Smooth muscle cell (in vitro differentiated cells): ENCODE data around the gene RAB7A. TPM values are rescaled to one million over a fixed set of nuclear protein-coding genes. Genes with fewer than 3 reads are reported as not detected.

Source experiments
- DNase-seq: peaks from one replicate; lab custom pipeline; 2025; ENCODE audit not compliant: unreplicated experiment; lab: John Stamatoyannopoulos, UW
- H2AFZ ChIP-seq: fragments of 200-600 bp; sonication (generic); 2 replicates; pipeline ENCODE4 v1.6.0; 2016; ENCODE audit warnings: antibody characterized with exemption, low read depth, mild to moderate bottlenecking
- H3F3A ChIP-seq: fragments of 200-600 bp; sonication (generic); 2 replicates; pipeline ENCODE4 v1.6.0; 2017; ENCODE audit warnings: antibody characterized with exemption, low read depth
- H3K27ac ChIP-seq: fragments of 200-600 bp; sonication (generic); 2 replicates; pipeline ENCODE4 v1.5.1; 2016; ENCODE audit warnings: low read depth, mild to moderate bottlenecking
- H3K27me3 ChIP-seq: fragments of 200-600 bp; sonication (generic); 2 replicates; pipeline ENCODE4 v1.6.1; 2016; ENCODE audit warnings: low read depth, mild to moderate bottlenecking
- H3K36me3 ChIP-seq: fragments of 200-600 bp; sonication (generic); 2 replicates; pipeline ENCODE4 v1.5.1; 2016; ENCODE audit warnings: low read depth
- H3K4me1 ChIP-seq: fragments of 200-600 bp; sonication (generic); 2 replicates; pipeline ENCODE4 v1.5.1; 2016; ENCODE audit warnings: low read depth
- H3K4me2 ChIP-seq: fragments of 200-600 bp; sonication (generic); 2 replicates; pipeline ENCODE4 v1.6.0; 2016; ENCODE audit warnings: mild to moderate bottlenecking
- H3K4me3 ChIP-seq: fragments of 200-600 bp; sonication (generic); 2 replicates; pipeline ENCODE4 v1.5.1; 2016; ENCODE audit warnings: mild to moderate bottlenecking
- H3K79me2 ChIP-seq: fragments of 200-600 bp; sonication (generic); 2 replicates; pipeline ENCODE4 v1.6.0; 2016; ENCODE audit warnings: low read depth, mild to moderate bottlenecking
- H3K9ac ChIP-seq: fragments of 200-600 bp; sonication (generic); 2 replicates; pipeline ENCODE4 v1.6.0; 2016; ENCODE audit warnings: low read depth
- H3K9me3 ChIP-seq: fragments of 200-600 bp; sonication (generic); replicated peaks from 2 replicates; pipeline ENCODE4 v1.5.1; 2016; ENCODE audit warnings: low read depth
- H4K20me1 ChIP-seq: fragments of 200-600 bp; sonication (generic); 2 replicates; pipeline ENCODE4 v1.6.0; 2016; ENCODE audit warnings: low read depth
- CTCF ChIP-seq: fragments of 200-600 bp; sonication (generic); IDR thresholded peaks from 2 replicates; pipeline ENCODE4 v1.5.1; 2017; ENCODE audit warnings: borderline replicate concordance, mild to moderate bottlenecking, antibody characterized with exemption; ENCODE audit not compliant: insufficient read depth, poor library complexity, severe bottlenecking
- WGBS: methylation state at CpG from one replicate; pipeline ENCODE4 v1.1.7; 2016; ENCODE audit warnings: low lambda C conversion rate; 5-methylcytosine and 5-hydroxymethylcytosine counted together
- polyA plus RNA-seq: library from polyadenylated mRNA; unstranded; fragments of >200 nt; fragmentation: Nextera tagmentation; extraction: Ambion mirVana; gene quantifications from 2 replicates; pipeline ENCODE4 v1.2.1, GENCODE V29; 2016
- total RNA-seq: library from RNA; depleted of rRNA; stranded (reverse); fragments of >200 nt; gene quantifications from 2 replicates; pipeline ENCODE4 v1.2.3, GENCODE V29; 2014

RAB7A gene
- total and polyA plus RNA-seq, 2 experiments from 2014 or later, result 103 to 169 TPM

- Histone ChIP-seq H3K4me1 (no peaks in the 10 kb centered on the region), H2AFZ (no peak overlapping the region), H3K9me3 (peaks cover 5% of the 10 kb centered on the region), H3K36me3 (no peaks in the 10 kb centered on the region), H3K9ac (no peak overlapping the region), H3K27ac (no peak overlapping the region), H3K27me3 (no peaks in the 10 kb centered on the region), H3F3A (no peaks in the 10 kb centered on the region), H3K4me3 (no peak overlapping the region), H4K20me1 (no peaks in the 10 kb centered on the region), H3K4me2 (no peak overlapping the region), H3K79me2 (no peaks in the 10 kb centered on the region)
- TF ChIP-seq CTCF, result no peak
- no peak for DNase-seq
- WGBS, result 52% methylated on average over 4 of the region's 4 CpGs
Measured at GRCh38 chr3:128851601-128852000, 125.6 kb downstream of the RAB7A start.

GRCh38 chr3:128853826-128854225, 127.8 kb downstream of the RAB7A start:
- Histone ChIP-seq H3K27me3 (no peaks in the 10 kb centered on the region), H3K4me1 (no peaks in the 10 kb centered on the region), H3K36me3 (no peaks in the 10 kb centered on the region), H3K27ac (no peak overlapping the region), H3K4me2 (no peak overlapping the region), H4K20me1 (no peaks in the 10 kb centered on the region), H2AFZ (no peak overlapping the region), H3F3A (no peaks in the 10 kb centered on the region), H3K9ac (no peak overlapping the region), H3K79me2 (no peaks in the 10 kb centered on the region), H3K4me3 (no peak overlapping the region), H3K9me3 (peaks cover 5% of the 10 kb centered on the region)
- WGBS, result 90% methylated on average over 5 of the region's 5 CpGs
- TF ChIP-seq CTCF, result no peak
- no peak for DNase-seq

- no peak overlapping the region for H3K4me2 ChIP-seq
- H2AFZ ChIP-seq, result no peak overlapping the region
- no peak for DNase-seq
- no peaks in the 10 kb centered on the region for H3K36me3 ChIP-seq
- H3K27ac ChIP-seq, result no peak overlapping the region
- H3K79me2 ChIP-seq, result no peaks in the 10 kb centered on the region
- no peaks in the 10 kb centered on the region for H3K27me3 ChIP-seq
- peaks cover 5% of the 10 kb centered on the region for H3K9me3 ChIP-seq
- no peaks in the 10 kb centered on the region for H4K20me1 ChIP-seq
- no peak for TF ChIP-seq CTCF
- H3K9ac ChIP-seq, result no peak overlapping the region
- 96% methylated on average over 3 of the region's 3 CpGs for WGBS
- H3K4me1 ChIP-seq, result no peaks in the 10 kb centered on the region
- no peaks in the 10 kb centered on the region for H3F3A ChIP-seq
- no peak overlapping the region for H3K4me3 ChIP-seq
Measured at GRCh38 chr3:128854475-128854874, 128.5 kb downstream of the RAB7A start.

GRCh38 chr3:128855569-128855968, 129.6 kb downstream of the RAB7A start:
- no peak for DNase-seq
- H3K9me3 ChIP-seq, result peaks cover 10% of the 10 kb centered on the region
- H3K79me2 ChIP-seq, result no peaks in the 10 kb centered on the region
- no peaks in the 10 kb centered on the region for H3K36me3 ChIP-seq
- no peaks in the 10 kb centered on the region for H3F3A ChIP-seq
- no peak overlapping the region for H3K4me2 ChIP-seq
- H3K4me1 ChIP-seq, result no peaks in the 10 kb centered on the region
- H3K27ac ChIP-seq, result no peak overlapping the region
- no peak for TF ChIP-seq CTCF
- H3K27me3 ChIP-seq, result no peaks in the 10 kb centered on the region
- 60% methylated on average over 4 of the region's 4 CpGs for WGBS
- no peak overlapping the region for H3K4me3 ChIP-seq
- no peak overlapping the region for H2AFZ ChIP-seq
- no peaks in the 10 kb centered on the region for H4K20me1 ChIP-seq
- H3K9ac ChIP-seq, result no peak overlapping the region
